Neural progenitor cell (in vitro differentiated cells): ENCODE data around the gene FAM180B. TPM values are rescaled to one million over a fixed set of nuclear protein-coding genes. Genes with fewer than 3 reads are reported as not detected.
A peak's percentile ranks its signal among the peaks of the same experiment; 100 is the strongest.

ENCODE experiments used
- DNase-seq: peaks from one replicate; pipeline ENCODE4 v3.0.0-alpha.2; 2016; ENCODE audit warnings: low spot score
- H2AFZ ChIP-seq: fragments of 200-600 bp; sonication (generic); replicated peaks from 2 replicates; pipeline ENCODE4 v1.6.1; 2016; ENCODE audit warnings: antibody characterized with exemption
- H3F3A ChIP-seq: fragments of 200-600 bp; sonication (generic); 2 replicates; pipeline ENCODE4 v1.6.1; 2016; ENCODE audit warnings: antibody characterized with exemption, low read depth
- H3K27ac ChIP-seq: fragments of 200-600 bp; sonication (generic); 2 replicates; pipeline ENCODE4 v1.5.1; 2016; ENCODE audit warnings: mild to moderate bottlenecking
- H3K27me3 ChIP-seq: fragments of 200-600 bp; sonication (generic); 2 replicates; pipeline ENCODE4 v1.6.1; 2016; ENCODE audit warnings: mild to moderate bottlenecking, moderate library complexity
- H3K36me3 ChIP-seq: fragments of 200-600 bp; sonication (generic); 2 replicates; pipeline ENCODE4 v1.5.1; 2016
- H3K4me1 ChIP-seq: fragments of 200-600 bp; sonication (generic); 2 replicates; pipeline ENCODE4 v1.6.1; 2016; ENCODE audit warnings: mixed run types
- H3K4me2 ChIP-seq: fragments of 200-600 bp; sonication (generic); 2 replicates; pipeline ENCODE4 v1.6.1; 2016
- H3K4me3 ChIP-seq: fragments of 200-600 bp; sonication (generic); 2 replicates; pipeline ENCODE4 v1.5.1; 2016
- H3K79me2 ChIP-seq: fragments of 200-600 bp; sonication (generic); 2 replicates; pipeline ENCODE4 v1.6.1; 2016; ENCODE audit warnings: low read depth
- H3K9ac ChIP-seq: fragments of 200-600 bp; sonication (generic); 2 replicates; pipeline ENCODE4 v1.6.1; 2016
- H3K9me3 ChIP-seq: fragments of 200-600 bp; sonication (generic); 2 replicates; pipeline ENCODE4 v1.5.1; 2016; ENCODE audit warnings: low read depth
- H4K20me1 ChIP-seq: fragments of 200-600 bp; sonication (generic); 2 replicates; pipeline ENCODE4 v1.6.1; 2016; ENCODE audit warnings: low read depth
- H3K27ac Mint-ChIP-seq: 3 replicates; pipeline ENCODE4 v1.8.0; 2021; ENCODE audit warnings: mixed read lengths
- H3K27me3 Mint-ChIP-seq: 2 replicates; pipeline ENCODE4 v1.8.0; 2022; ENCODE audit warnings: low read depth, mild to moderate bottlenecking, inconsistent platforms, moderate library complexity, mixed read lengths; ENCODE audit not compliant: insufficient read depth
- H3K36me3 Mint-ChIP-seq: 3 replicates; pipeline ENCODE4 v1.8.0; 2021; ENCODE audit warnings: mixed read lengths
- H3K4me1 Mint-ChIP-seq: 3 replicates; pipeline ENCODE4 v1.8.0; 2021; ENCODE audit warnings: mixed read lengths
- H3K4me3 Mint-ChIP-seq: 3 replicates; pipeline ENCODE4 v1.8.0; 2021; ENCODE audit warnings: mild to moderate bottlenecking, moderate library complexity, mixed read lengths
- H3K9me3 Mint-ChIP-seq: 3 replicates; pipeline ENCODE4 v1.8.0; 2020; ENCODE audit warnings: mixed read lengths
- EZH2 ChIP-seq: fragments of 200-600 bp; sonication (generic); IDR thresholded peaks from 2 replicates; pipeline ENCODE4 v1.6.1; 2017; ENCODE audit warnings: antibody characterized with exemption, mild to moderate bottlenecking, moderate library complexity
- EZH2phosphoT487 ChIP-seq: fragments of 200-600 bp; sonication (generic); IDR thresholded peaks from 2 replicates; pipeline ENCODE4 v1.6.1; 2017; ENCODE audit warnings: antibody characterized with exemption
- total RNA-seq: library from RNA; depleted of rRNA; stranded (reverse); fragments of >200 nt; gene quantifications from 2 replicates; pipeline ENCODE4 v1.2.3, GENCODE V29; 2015; ENCODE audit warnings: low replicate concordance
- TF ChIP-seq, protein P1 (sequence below): fragments of 200-600 bp; sonication (generic); IDR thresholded peaks from 2 replicates; pipeline ENCODE4 v1.5.1; 2017; ENCODE audit warnings: antibody characterized with exemption, mild to moderate bottlenecking

Gene FAM180B
- total RNA-seq, 1 donor from 2014 or later = not detected

DNA sequence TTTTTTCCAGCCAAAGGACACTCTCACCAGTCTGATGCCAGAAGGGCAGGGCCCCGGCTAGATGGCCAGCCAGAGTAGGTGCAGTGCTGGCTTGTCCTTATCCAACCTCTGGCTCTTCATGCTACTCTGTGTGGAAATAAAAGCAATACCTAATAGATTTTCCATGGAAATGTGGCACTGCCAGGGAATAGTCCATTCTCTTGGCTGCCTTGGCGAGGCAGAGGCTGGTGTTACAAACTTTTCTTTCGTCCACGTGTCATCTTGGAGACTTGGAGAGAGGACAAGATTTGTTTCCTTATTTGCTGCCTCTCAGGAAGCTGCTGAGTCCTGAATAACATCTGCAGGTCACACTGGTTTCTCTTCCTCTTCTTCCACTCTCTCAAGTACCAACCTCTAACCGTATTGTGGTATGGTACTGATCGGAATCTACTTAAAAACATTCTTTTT is 24.9 kb downstream of the FAM180B start:
- H3K27ac ChIP-seq = no peak overlapping the region
- no peaks in the 10 kb centered on the region for H3K27me3 Mint-ChIP-seq
- H3K4me3 Mint-ChIP-seq = no peak overlapping the region
- H3F3A ChIP-seq = peaks cover 4% of the 10 kb centered on the region
- H3K9ac ChIP-seq = no peak overlapping the region
- no peaks in the 10 kb centered on the region for H3K4me1 ChIP-seq
- H3K36me3 ChIP-seq = no peaks in the 10 kb centered on the region
- peaks cover 5% of the 10 kb centered on the region for H3K4me1 Mint-ChIP-seq
- TF ChIP-seq, protein P1, sequence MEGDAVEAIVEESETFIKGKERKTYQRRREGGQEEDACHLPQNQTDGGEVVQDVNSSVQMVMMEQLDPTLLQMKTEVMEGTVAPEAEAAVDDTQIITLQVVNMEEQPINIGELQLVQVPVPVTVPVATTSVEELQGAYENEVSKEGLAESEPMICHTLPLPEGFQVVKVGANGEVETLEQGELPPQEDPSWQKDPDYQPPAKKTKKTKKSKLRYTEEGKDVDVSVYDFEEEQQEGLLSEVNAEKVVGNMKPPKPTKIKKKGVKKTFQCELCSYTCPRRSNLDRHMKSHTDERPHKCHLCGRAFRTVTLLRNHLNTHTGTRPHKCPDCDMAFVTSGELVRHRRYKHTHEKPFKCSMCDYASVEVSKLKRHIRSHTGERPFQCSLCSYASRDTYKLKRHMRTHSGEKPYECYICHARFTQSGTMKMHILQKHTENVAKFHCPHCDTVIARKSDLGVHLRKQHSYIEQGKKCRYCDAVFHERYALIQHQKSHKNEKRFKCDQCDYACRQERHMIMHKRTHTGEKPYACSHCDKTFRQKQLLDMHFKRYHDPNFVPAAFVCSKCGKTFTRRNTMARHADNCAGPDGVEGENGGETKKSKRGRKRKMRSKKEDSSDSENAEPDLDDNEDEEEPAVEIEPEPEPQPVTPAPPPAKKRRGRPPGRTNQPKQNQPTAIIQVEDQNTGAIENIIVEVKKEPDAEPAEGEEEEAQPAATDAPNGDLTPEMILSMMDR = no peak
- TF ChIP-seq EZH2 (no peak), EZH2phosphoT487 (no peak)
- H3K79me2 ChIP-seq = no peaks in the 10 kb centered on the region
- no peaks in the 10 kb centered on the region for H3K9me3 Mint-ChIP-seq
- H3K27ac Mint-ChIP-seq = no peak overlapping the region
- H3K9me3 ChIP-seq = no peaks in the 10 kb centered on the region
- no peaks in the 10 kb centered on the region for H3K27me3 ChIP-seq
- DNase-seq = no peak
- H3K36me3 Mint-ChIP-seq = peaks cover 6% of the 10 kb centered on the region
- no peak overlapping the region for H2AFZ ChIP-seq
- H4K20me1 ChIP-seq = no peaks in the 10 kb centered on the region
- no peak overlapping the region for H3K4me3 ChIP-seq
- H3K4me2 ChIP-seq = no peak overlapping the region

DNA sequence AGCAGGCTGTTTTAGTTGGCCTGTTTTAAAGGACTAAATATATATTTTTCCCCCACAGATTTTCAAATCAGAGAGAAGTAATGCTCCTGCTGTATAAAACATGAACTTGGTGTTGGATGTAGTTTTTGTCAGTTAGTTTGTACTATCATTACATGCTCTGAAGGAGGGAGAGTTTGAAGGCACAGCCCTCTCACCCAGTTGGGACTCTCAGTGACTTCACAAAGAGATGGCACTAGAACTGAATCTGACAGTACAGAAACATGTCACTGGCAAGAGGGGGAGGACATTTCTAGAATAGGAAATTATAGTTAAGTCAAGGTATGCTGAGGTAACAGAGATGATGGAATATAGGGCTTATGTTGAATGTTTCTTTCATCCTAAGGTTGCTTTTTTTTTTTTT is 28.8 kb downstream of the FAM180B start:
- H3K4me2 ChIP-seq = no peak overlapping the region
- no peak overlapping the region for H3K27ac ChIP-seq
- no peak overlapping the region for H2AFZ ChIP-seq
- no peaks in the 10 kb centered on the region for H4K20me1 ChIP-seq
- H3K79me2 ChIP-seq = no peaks in the 10 kb centered on the region
- TF ChIP-seq, protein P1 = no peak
- no peak for TF ChIP-seq EZH2phosphoT487
- TF ChIP-seq EZH2 = no peak
- no peaks in the 10 kb centered on the region for H3K9me3 Mint-ChIP-seq
- H3K36me3 ChIP-seq = peaks cover 7% of the 10 kb centered on the region
- H3F3A ChIP-seq = peaks cover 23% of the 10 kb centered on the region
- no peak overlapping the region for H3K9ac ChIP-seq
- H3K27ac Mint-ChIP-seq = no peak overlapping the region
- no peaks in the 10 kb centered on the region for H3K27me3 ChIP-seq
- DNase-seq = no peak
- no peaks in the 10 kb centered on the region for H3K9me3 ChIP-seq
- H3K36me3 Mint-ChIP-seq = peaks cover 2% of the 10 kb centered on the region
- no peak overlapping the region for H3K4me3 ChIP-seq
- H3K27me3 Mint-ChIP-seq = no peaks in the 10 kb centered on the region
- H3K4me1 Mint-ChIP-seq = no peaks in the 10 kb centered on the region
- H3K4me1 ChIP-seq = no peaks in the 10 kb centered on the region
- no peak overlapping the region for H3K4me3 Mint-ChIP-seq

DNA sequence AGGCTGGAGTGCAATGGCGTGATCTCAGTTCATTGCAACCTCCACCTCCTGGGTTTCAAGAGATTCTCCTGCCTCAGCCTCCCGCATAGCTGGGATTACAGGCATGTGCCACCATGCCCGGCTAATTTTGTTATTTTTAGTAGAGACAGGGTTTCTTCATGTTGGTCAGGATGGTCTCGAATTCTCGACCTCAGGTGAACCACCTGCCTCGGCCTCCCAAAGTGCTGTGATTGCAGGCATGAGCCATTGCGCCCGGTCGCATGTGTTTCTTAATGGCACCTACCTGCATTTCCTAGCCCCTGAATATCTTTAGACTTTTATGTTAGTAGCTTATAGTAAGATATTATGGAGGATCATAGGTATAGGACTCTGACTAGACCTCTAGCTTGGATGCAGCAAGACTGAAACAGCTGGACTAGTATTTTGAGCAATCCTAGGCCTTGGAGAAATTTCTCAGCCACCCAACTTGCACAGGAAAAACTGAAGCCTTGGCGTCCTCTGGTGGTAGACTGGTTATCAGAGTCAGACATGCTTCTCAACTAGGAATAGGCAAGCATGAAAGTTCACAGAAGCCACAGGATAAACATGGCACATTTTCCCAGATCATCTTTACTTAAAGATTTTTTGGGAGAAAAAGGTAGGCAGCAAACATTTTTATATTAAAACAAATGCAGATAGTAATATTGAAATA is 30.4 kb downstream of the FAM180B start:
- H3F3A ChIP-seq = peaks cover 23% of the 10 kb centered on the region
- H2AFZ ChIP-seq = no peak overlapping the region
- no peaks in the 10 kb centered on the region for H3K27me3 ChIP-seq
- H3K9me3 Mint-ChIP-seq = no peaks in the 10 kb centered on the region
- H3K4me1 Mint-ChIP-seq = no peaks in the 10 kb centered on the region
- no peak overlapping the region for H3K4me3 Mint-ChIP-seq
- H3K4me3 ChIP-seq = no peak overlapping the region
- no peak overlapping the region for H3K27ac ChIP-seq
- H3K9ac ChIP-seq = no peak overlapping the region
- DNase-seq = peak; percentile 60
- H3K4me1 ChIP-seq = no peaks in the 10 kb centered on the region
- H3K79me2 ChIP-seq = no peaks in the 10 kb centered on the region
- peaks cover 2% of the 10 kb centered on the region for H3K36me3 Mint-ChIP-seq
- H3K36me3 ChIP-seq = peaks cover 7% of the 10 kb centered on the region
- no peak overlapping the region for H3K27ac Mint-ChIP-seq
- H4K20me1 ChIP-seq = no peaks in the 10 kb centered on the region
- H3K4me2 ChIP-seq = no peak overlapping the region
- H3K9me3 ChIP-seq = no peaks in the 10 kb centered on the region
- H3K27me3 Mint-ChIP-seq = no peaks in the 10 kb centered on the region
- TF ChIP-seq, protein P1 = peak; percentile 79
- no peak for TF ChIP-seq EZH2phosphoT487
